Measurements from ENCODE around the gene AMDHD2.

DNA sequence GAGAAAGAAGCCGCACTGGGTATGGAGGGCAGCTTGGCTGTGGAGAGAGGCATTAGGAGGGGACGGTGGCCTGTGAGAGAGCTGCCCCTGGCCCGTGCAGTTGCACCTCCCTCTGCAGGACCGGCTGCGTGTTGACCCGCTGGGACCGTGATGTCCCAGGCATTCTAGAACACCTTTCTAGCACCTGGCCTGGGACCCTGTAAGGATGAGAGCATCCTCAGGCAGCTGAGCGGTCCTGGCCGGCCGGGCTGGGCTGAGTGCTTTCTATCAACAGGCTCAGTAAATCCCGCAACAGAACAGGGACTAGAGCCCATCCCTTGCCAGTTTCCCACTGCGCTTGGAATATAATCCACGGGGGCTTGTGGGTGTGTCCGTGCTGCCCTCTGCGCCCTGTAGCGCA is 30.6 kb upstream of the AMDHD2 start:
- TF ChIP-seq, protein P1, sequence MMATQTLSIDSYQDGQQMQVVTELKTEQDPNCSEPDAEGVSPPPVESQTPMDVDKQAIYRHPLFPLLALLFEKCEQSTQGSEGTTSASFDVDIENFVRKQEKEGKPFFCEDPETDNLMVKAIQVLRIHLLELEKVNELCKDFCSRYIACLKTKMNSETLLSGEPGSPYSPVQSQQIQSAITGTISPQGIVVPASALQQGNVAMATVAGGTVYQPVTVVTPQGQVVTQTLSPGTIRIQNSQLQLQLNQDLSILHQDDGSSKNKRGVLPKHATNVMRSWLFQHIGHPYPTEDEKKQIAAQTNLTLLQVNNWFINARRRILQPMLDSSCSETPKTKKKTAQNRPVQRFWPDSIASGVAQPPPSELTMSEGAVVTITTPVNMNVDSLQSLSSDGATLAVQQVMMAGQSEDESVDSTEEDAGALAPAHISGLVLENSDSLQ (IDR thresholded peaks at IDR 0.05), result no peak
- TF ChIP-seq SP1 (IDR thresholded peaks at IDR 0.05) (no peak), HDGF (IDR thresholded peaks at IDR 0.05; ENCODE audit: borderline replicate concordance) (no peak), CTBP1 (IDR thresholded peaks at IDR 0.05; ENCODE audit: borderline replicate concordance) (no peak), SUZ12 (IDR thresholded peaks at IDR 0.05) (no peak), ELF4 (IDR thresholded peaks at IDR 0.05) (no peak), FOXM1 (IDR thresholded peaks at IDR 0.05; ENCODE audit: borderline replicate concordance) (no peak), FOXA1 (IDR thresholded peaks at IDR 0.05) (no peak), NFRKB (IDR thresholded peaks at IDR 0.05) (no peak), BHLHE40 (IDR thresholded peaks at IDR 0.05; ENCODE audit: borderline replicate concordance) (no peak), L3MBTL2 (conservative IDR thresholded peaks at IDR 0.05) (no peak), LEF1 (IDR thresholded peaks at IDR 0.05; ENCODE audit: borderline replicate concordance) (no peak), FOXK2 (IDR thresholded peaks at IDR 0.05) (no peak), ARNT (IDR thresholded peaks at IDR 0.05) (no peak)

Data from HEK293T (cell line).